GM12872 (cell line): ENCODE measurements around the gene FAM234A.

Experiments used
- TF ChIP-seq, protein P1 (sequence below): IDR thresholded peaks from 3 replicates; pipeline ENCODE4 v1.5.1; 2011; ENCODE audit warnings: low read depth, mild to moderate bottlenecking, low read length, moderate library complexity; ENCODE audit not compliant: insufficient read depth

The FAM234A gene

DNA sequence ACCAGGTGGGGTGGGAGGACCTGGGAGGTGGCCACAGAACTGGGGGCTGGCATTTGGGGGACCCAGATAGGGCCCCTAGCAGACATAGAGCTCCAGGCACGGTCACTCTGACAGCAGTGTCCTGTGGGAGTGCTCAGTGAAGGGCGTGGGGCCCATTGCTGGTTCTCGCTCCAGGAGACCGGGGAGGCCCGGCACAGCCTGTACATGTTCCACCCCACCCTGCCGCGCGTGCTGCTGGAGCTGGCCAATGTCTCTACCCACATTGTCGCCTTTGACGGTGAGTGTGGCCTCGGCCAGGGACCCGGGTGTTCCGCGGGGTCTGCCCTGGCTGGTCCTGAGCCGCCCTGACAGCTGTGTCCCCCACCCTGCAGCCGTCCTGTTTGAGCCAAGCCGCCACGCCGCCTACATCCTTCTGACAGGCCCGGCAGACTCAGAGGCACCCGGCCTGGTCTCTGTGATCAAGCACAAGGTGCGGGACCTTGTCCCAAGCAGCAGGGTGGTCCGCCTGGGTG is 29.9 kb downstream of the FAM234A start:
- TF ChIP-seq, protein P1, sequence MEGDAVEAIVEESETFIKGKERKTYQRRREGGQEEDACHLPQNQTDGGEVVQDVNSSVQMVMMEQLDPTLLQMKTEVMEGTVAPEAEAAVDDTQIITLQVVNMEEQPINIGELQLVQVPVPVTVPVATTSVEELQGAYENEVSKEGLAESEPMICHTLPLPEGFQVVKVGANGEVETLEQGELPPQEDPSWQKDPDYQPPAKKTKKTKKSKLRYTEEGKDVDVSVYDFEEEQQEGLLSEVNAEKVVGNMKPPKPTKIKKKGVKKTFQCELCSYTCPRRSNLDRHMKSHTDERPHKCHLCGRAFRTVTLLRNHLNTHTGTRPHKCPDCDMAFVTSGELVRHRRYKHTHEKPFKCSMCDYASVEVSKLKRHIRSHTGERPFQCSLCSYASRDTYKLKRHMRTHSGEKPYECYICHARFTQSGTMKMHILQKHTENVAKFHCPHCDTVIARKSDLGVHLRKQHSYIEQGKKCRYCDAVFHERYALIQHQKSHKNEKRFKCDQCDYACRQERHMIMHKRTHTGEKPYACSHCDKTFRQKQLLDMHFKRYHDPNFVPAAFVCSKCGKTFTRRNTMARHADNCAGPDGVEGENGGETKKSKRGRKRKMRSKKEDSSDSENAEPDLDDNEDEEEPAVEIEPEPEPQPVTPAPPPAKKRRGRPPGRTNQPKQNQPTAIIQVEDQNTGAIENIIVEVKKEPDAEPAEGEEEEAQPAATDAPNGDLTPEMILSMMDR: no peak

DNA sequence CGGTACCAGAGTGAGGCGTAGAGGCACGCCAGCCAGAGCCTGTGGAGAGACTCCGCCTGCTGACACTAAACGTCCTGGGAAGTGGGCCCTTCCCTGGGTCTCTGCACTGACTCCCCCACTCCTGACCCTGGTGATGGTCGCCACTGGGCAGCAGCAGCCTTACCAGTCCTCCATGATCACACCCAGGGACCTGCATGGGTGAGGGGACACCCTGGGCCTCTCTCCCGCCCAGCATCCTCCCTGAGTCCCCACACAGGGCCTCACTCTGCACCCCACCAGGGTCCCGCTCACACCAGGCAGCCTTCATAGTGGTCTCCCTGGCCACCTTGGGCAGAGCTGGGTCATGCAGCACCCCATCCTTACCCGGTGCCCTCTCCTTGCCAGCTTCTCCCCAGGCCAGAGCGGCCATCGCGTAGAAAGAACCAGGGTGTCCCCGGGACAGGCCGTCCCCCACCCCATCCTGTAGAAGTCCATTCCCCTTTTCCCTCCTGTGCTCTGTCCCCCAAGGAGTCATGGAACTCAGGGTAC is 30.4 kb downstream of the FAM234A start:
- TF ChIP-seq, protein P1: no peak

GRCh38 chr16:265711-266110 is 31.1 kb downstream of the FAM234A start:
- TF ChIP-seq, protein P1: no peak

GRCh38 chr16:266258-267164 is 31.9 kb downstream of the FAM234A start:
- TF ChIP-seq, protein P1: no peak

DNA sequence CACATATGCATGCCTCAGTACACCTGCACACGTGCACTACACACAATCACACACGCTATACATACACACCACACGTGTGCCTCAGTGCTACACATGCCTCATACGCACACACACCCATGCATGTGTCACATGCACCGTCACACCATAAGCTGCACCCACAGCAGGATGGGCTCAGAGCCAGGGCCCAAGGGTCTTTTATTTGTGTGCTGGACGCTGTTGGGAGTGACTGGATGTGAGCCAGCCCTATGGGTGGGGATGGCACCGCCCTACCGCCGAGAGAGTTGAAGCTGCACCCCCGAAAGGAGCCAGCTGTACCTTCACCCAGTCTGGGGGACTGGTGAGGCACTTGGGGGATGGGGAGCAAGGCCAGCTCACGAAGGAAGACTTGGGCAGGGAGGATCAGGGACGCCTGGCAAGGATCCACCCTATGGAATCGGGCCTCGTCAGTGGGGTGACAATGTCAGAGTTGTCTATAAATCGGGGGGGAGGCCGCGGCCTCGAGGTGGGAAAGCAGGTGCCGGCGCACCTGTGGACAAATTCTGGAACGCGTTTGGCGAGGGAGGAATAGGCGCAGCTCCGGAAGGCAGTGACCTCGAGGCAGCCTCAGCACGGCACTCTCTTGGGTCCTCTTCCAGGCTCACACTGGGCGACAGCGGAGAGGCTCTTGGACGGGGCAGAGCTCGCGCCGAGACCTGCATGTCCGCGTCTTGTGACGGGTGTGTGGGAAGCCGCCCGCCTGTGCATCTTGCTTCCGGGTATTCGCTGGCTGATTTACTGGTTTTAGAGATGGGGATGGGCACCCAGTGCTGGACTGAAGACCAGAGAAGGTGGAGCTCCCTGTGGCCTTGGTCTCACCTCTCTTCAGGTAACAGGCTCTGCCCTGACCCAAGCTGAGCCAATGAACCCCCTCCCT is 33.8 kb downstream of the FAM234A start:
- TF ChIP-seq, protein P1: no peak

GRCh38 chr16:269061-269796 is 34.6 kb downstream of the FAM234A start:
- TF ChIP-seq, protein P1: no peak
